ENCODE measurements around the gene CFLAR. TPM values are rescaled to one million over a fixed set of nuclear protein-coding genes. Genes with fewer than 3 reads are reported as not detected.

CFLAR gene
- total and polyA plus RNA-seq, 2 of the 13 experiments (the other 11 are each of a cell fraction or from before 2014, with no cell fraction given), result 43.8 to 92.1 TPM

DNA sequence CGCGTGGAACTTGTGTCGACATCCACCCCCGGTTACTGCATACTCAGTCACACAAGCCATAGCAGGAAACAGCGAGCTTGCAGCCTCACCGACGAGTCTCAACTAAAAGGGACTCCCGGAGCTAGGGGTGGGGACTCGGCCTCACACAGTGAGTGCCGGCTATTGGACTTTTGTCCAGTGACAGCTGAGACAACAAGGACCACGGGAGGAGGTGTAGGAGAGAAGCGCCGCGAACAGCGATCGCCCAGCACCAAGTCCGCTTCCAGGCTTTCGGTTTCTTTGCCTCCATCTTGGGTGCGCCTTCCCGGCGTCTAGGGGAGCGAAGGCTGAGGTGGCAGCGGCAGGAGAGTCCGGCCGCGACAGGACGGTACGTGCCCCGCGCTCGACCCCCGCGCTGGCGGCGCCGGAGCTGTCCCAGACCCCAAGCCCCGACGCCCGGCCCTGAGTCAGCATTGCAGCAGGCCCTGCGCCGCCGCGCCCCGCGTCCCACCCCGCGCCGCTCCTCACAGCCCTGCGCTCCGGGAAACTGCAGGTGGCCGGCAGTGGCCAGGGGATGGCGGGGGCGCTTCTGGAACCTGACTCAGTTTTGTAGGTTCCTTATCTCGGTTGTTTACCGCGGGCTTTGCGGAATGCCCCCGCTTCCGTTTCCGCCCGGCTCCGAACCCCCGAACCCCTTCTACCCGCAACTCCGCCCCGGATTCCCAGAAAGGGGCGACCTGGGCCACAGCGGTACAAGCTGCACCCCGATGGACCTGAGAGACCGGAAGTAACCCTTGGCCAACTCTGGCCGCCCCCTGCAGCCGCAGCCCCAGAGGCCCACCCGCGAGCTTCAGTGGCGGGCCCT is at the start of gene CFLAR (continued):
- TF ChIP-seq, protein P1, sequence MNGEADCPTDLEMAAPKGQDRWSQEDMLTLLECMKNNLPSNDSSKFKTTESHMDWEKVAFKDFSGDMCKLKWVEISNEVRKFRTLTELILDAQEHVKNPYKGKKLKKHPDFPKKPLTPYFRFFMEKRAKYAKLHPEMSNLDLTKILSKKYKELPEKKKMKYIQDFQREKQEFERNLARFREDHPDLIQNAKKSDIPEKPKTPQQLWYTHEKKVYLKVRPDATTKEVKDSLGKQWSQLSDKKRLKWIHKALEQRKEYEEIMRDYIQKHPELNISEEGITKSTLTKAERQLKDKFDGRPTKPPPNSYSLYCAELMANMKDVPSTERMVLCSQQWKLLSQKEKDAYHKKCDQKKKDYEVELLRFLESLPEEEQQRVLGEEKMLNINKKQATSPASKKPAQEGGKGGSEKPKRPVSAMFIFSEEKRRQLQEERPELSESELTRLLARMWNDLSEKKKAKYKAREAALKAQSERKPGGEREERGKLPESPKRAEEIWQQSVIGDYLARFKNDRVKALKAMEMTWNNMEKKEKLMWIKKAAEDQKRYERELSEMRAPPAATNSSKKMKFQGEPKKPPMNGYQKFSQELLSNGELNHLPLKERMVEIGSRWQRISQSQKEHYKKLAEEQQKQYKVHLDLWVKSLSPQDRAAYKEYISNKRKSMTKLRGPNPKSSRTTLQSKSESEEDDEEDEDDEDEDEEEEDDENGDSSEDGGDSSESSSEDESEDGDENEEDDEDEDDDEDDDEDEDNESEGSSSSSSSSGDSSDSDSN (CRISPR knock-in tag; IDR thresholded peaks at IDR 0.05), result peak; percentile 94
- TF ChIP-seq HDAC1 (CRISPR knock-in tag; IDR thresholded peaks at IDR 0.05) (no peak), RAD21 (CRISPR knock-in tag; IDR thresholded peaks at IDR 0.05) (no peak; the same call in none of the 2 replicates), ZNF792 (CRISPR knock-in tag; IDR thresholded peaks at IDR 0.05) (peak; percentile 79), ZNF775 (CRISPR knock-in tag; IDR thresholded peaks at IDR 0.05; ENCODE audit: borderline replicate concordance) (no peak), BRD4 (CRISPR knock-in tag; IDR thresholded peaks at IDR 0.05) (peak; percentile 90), ZNF552 (CRISPR knock-in tag; IDR thresholded peaks at IDR 0.05; ENCODE audit: borderline replicate concordance) (peak; percentile 59; the same call in 1 of the 2 replicates), ZNF563 (CRISPR knock-in tag; IDR thresholded peaks at IDR 0.05) (no peak; the same call in 1 of the 2 replicates), ZNF766 (CRISPR knock-in tag; IDR thresholded peaks at IDR 0.05; ENCODE audit: borderline replicate concordance) (peak; percentile 68; the same call in 1 of the 2 replicates), ZNF350 (CRISPR knock-in tag; IDR thresholded peaks at IDR 0.05; ENCODE audit: borderline replicate concordance, low read depth) (peak; percentile 68; the same call in 1 of the 2 replicates), SOX6 (IDR thresholded peaks at IDR 0.05) (no peak), SOX6 (CRISPR knock-in tag; IDR thresholded peaks at IDR 0.05) (no peak), PCBP2 (optimal IDR thresholded peaks at IDR 0.05; ENCODE audit: low read depth, low read length, poor library complexity, severe bottlenecking) (no peak), ZKSCAN5 (CRISPR knock-in tag; IDR thresholded peaks at IDR 0.05) (0 out of 2 replicates have a peak, but pooled peaks have one; percentile 16)
- TF ChIP-seq, protein P2, sequence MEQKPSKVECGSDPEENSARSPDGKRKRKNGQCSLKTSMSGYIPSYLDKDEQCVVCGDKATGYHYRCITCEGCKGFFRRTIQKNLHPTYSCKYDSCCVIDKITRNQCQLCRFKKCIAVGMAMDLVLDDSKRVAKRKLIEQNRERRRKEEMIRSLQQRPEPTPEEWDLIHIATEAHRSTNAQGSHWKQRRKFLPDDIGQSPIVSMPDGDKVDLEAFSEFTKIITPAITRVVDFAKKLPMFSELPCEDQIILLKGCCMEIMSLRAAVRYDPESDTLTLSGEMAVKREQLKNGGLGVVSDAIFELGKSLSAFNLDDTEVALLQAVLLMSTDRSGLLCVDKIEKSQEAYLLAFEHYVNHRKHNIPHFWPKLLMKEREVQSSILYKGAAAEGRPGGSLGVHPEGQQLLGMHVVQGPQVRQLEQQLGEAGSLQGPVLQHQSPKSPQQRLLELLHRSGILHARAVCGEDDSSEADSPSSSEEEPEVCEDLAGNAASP (CRISPR knock-in tag; IDR thresholded peaks at IDR 0.05; ENCODE audit: borderline replicate concordance), result peak; percentile 82
- TF ChIP-seq, protein P3, sequence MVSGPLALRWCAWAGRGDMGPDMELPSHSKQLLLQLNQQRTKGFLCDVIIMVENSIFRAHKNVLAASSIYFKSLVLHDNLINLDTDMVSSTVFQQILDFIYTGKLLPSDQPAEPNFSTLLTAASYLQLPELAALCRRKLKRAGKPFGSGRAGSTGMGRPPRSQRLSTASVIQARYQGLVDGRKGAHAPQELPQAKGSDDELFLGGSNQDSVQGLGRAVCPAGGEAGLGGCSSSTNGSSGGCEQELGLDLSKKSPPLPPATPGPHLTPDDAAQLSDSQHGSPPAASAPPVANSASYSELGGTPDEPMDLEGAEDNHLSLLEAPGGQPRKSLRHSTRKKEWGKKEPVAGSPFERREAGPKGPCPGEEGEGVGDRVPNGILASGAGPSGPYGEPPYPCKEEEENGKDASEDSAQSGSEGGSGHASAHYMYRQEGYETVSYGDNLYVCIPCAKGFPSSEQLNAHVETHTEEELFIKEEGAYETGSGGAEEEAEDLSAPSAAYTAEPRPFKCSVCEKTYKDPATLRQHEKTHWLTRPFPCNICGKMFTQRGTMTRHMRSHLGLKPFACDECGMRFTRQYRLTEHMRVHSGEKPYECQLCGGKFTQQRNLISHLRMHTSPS (CRISPR knock-in tag; IDR thresholded peaks at IDR 0.05; ENCODE audit: low read depth), result no peak; the same call in 1 of the 2 replicates
- TF ChIP-seq, protein P4, sequence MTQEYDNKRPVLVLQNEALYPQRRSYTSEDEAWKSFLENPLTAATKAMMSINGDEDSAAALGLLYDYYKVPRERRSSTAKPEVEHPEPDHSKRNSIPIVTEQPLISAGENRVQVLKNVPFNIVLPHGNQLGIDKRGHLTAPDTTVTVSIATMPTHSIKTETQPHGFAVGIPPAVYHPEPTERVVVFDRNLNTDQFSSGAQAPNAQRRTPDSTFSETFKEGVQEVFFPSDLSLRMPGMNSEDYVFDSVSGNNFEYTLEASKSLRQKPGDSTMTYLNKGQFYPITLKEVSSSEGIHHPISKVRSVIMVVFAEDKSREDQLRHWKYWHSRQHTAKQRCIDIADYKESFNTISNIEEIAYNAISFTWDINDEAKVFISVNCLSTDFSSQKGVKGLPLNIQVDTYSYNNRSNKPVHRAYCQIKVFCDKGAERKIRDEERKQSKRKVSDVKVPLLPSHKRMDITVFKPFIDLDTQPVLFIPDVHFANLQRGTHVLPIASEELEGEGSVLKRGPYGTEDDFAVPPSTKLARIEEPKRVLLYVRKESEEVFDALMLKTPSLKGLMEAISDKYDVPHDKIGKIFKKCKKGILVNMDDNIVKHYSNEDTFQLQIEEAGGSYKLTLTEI (CRISPR knock-in tag; conservative IDR thresholded peaks at IDR 0.05), result no peak
- TF ChIP-seq, protein P5, sequence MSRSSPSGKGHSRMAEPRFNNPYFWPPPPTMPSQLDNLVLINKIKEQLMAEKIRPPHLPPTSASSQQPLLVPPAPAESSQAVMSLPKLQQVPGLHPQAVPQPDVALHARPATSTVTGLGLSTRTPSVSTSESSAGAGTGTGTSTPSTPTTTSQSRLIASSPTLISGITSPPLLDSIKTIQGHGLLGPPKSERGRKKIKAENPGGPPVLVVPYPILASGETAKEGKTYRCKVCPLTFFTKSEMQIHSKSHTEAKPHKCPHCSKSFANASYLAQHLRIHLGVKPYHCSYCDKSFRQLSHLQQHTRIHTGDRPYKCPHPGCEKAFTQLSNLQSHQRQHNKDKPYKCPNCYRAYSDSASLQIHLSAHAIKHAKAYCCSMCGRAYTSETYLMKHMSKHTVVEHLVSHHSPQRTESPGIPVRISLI (CRISPR knock-in tag; IDR thresholded peaks at IDR 0.05; ENCODE audit: borderline replicate concordance), result no peak
